Measurements from ENCODE around the gene EMC9. TPM values are rescaled to one million over a fixed set of nuclear protein-coding genes. Genes with fewer than 3 reads are reported as not detected.
A peak's percentile ranks its signal among the peaks of the same experiment; 100 is the strongest.

Gene EMC9
- total RNA-seq, 1 donor from 2014 or later, result 18.5 TPM

DNA sequence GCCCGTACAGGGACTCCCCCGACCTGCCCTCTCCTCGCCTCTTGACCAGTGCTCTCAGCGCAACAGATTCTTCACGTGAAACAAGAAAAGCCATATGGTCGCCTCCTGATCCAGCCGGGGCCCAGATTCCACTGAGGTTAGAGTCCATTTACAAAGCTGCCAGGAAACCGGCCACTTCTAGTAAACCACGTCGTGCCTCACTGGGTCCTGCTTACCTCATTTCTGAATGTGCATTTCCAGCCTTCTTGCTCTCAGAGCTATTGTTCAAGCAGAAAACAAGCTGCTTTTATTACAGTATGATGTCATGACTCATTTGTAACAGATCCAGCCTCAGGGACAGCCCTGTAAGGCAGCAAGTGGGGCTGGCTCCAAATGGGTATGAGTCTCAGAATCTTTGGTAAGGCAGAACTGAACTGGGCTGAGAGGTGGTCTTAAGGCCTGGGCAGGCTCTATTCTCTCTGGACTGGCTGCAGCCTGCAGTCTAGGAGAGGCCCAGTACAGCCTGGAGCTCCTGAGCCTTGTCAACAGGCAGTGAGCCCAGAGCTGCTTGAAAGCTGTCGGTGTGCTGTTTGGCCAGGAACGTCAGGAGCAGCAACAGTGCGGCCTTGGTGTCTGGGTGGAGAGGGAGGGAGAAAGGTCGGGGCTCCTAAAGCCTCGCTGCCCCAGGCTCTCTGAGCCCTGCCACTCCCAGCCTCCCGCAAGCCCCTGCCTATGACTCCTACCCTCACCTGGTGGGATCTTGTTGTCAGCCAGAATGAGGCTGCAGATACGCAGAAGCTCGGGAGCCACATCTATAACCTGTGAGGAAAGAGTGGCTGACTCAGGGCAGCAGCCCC is 38.8 kb upstream of the EMC9 start:
- Mint-ChIP-seq H3K27me3 (ENCODE audit: low read depth, unreplicated experiment) (no peaks in the 10 kb centered on the region), H3K9me3 (ENCODE audit: unreplicated experiment) (no peaks in the 10 kb centered on the region), H3K4me1 (ENCODE audit: low read depth, unreplicated experiment) (peaks cover 7% of the 10 kb centered on the region), H3K36me3 (ENCODE audit: low read depth, unreplicated experiment) (peaks cover 15% of the 10 kb centered on the region), H3K4me3 (ENCODE audit: unreplicated experiment) (no peak overlapping the region), H3K27ac (ENCODE audit: unreplicated experiment) (peak overlapping the region; percentile 75)
- FAIRE-seq, result no peak
- H2AFZ ChIP-seq (ENCODE audit: low read depth, low read length), result no peak overlapping the region
- no peak overlapping the region for H3K4me2 ChIP-seq (ENCODE audit: low read length)
- no peak overlapping the region for H3K4me3 ChIP-seq (ENCODE audit: insufficient read depth, low read depth, low read length)
- TF ChIP-seq, protein P1, sequence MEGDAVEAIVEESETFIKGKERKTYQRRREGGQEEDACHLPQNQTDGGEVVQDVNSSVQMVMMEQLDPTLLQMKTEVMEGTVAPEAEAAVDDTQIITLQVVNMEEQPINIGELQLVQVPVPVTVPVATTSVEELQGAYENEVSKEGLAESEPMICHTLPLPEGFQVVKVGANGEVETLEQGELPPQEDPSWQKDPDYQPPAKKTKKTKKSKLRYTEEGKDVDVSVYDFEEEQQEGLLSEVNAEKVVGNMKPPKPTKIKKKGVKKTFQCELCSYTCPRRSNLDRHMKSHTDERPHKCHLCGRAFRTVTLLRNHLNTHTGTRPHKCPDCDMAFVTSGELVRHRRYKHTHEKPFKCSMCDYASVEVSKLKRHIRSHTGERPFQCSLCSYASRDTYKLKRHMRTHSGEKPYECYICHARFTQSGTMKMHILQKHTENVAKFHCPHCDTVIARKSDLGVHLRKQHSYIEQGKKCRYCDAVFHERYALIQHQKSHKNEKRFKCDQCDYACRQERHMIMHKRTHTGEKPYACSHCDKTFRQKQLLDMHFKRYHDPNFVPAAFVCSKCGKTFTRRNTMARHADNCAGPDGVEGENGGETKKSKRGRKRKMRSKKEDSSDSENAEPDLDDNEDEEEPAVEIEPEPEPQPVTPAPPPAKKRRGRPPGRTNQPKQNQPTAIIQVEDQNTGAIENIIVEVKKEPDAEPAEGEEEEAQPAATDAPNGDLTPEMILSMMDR (IDR thresholded peaks at IDR 0.05; ENCODE audit: insufficient read depth, low read depth, low read length), result no peak
- TF ChIP-seq EZH2 (IDR thresholded peaks at IDR 0.05; ENCODE audit: insufficient read depth, low read length), result no peak
- H3K79me2 ChIP-seq (ENCODE audit: insufficient read depth, low read length), result no peaks in the 10 kb centered on the region
- peak overlapping the region; percentile 18 for H3K27ac ChIP-seq (ENCODE audit: low read depth, low read length)
- peak overlapping the region; percentile 8 for H3K9ac ChIP-seq (ENCODE audit: low read length)
- H3K36me3 ChIP-seq (ENCODE audit: insufficient read depth, low read length), result peaks cover 24% of the 10 kb centered on the region
- DNase-seq (ENCODE audit: low read depth), result peak; percentile 88
- H3K27me3 ChIP-seq (ENCODE audit: insufficient read depth, low read length), result no peaks in the 10 kb centered on the region
- no peaks in the 10 kb centered on the region for H3K9me3 ChIP-seq (ENCODE audit: insufficient read depth, low read depth, low read length)
- peaks cover 5% of the 10 kb centered on the region for H3K4me1 ChIP-seq (ENCODE audit: insufficient read depth, low read length)
- peaks cover 37% of the 10 kb centered on the region for H4K20me1 ChIP-seq (ENCODE audit: insufficient read depth, low read length)

DNA sequence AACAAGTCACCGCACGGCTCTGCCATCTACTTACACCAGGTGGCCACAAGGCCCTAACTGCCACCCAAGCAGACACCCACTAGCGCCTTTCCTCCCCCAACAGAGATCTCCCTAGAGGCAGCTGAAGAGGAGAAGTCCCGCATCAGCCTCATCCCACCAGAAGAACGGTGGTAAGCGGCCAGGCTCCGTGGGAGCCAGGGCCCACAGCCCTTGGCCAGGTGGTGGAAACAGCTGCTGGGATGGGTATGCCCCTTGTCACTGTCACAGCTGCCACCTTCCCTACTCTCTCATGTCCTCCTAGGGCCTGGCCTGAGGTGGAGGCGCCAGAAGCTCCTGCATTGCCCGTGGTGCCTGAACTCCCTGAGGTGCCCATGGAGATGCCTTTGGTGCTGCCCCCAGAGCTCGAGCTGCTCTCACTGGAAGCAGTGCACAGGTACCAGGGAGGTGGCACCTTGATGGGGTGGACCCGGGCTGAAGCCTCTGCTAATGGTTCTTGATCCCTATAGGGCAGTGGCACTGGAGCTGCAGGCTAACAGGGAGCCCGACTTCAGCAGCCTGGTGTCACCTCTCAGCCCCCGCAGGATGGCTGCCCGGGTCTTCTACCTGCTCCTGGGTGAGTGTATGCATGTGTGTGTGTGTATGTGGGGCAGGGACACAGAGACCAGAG is 38.0 kb upstream of the EMC9 start:
- H3K36me3 Mint-ChIP-seq (ENCODE audit: low read depth, unreplicated experiment), result peaks cover 20% of the 10 kb centered on the region
- Histone ChIP-seq H3K9me3 (ENCODE audit: insufficient read depth, low read depth, low read length) (no peaks in the 10 kb centered on the region), H3K27me3 (ENCODE audit: insufficient read depth, low read length) (no peaks in the 10 kb centered on the region), H4K20me1 (ENCODE audit: insufficient read depth, low read length) (peaks cover 35% of the 10 kb centered on the region), H3K4me1 (ENCODE audit: insufficient read depth, low read length) (peaks cover 5% of the 10 kb centered on the region), H3K36me3 (ENCODE audit: insufficient read depth, low read length) (peaks cover 22% of the 10 kb centered on the region), H3K4me2 (ENCODE audit: low read length) (no peak overlapping the region), H3K9ac (ENCODE audit: low read length) (peak overlapping the region; percentile 8), H2AFZ (ENCODE audit: low read depth, low read length) (no peak overlapping the region), H3K79me2 (ENCODE audit: insufficient read depth, low read length) (no peaks in the 10 kb centered on the region), H3K4me3 (ENCODE audit: insufficient read depth, low read depth, low read length) (no peak overlapping the region), H3K27ac (ENCODE audit: low read depth, low read length) (peak overlapping the region; percentile 18)
- DNase-seq (ENCODE audit: low read depth), result no peak
- H3K9me3 Mint-ChIP-seq (ENCODE audit: unreplicated experiment), result no peaks in the 10 kb centered on the region
- H3K4me3 Mint-ChIP-seq (ENCODE audit: unreplicated experiment), result no peak overlapping the region
- peak overlapping the region; percentile 75 for H3K27ac Mint-ChIP-seq (ENCODE audit: unreplicated experiment)
- FAIRE-seq, result no peak
- TF ChIP-seq, protein P1 (IDR thresholded peaks at IDR 0.05; ENCODE audit: insufficient read depth, low read depth, low read length), result no peak
- H3K4me1 Mint-ChIP-seq (ENCODE audit: low read depth, unreplicated experiment), result peaks cover 7% of the 10 kb centered on the region
- no peaks in the 10 kb centered on the region for H3K27me3 Mint-ChIP-seq (ENCODE audit: low read depth, unreplicated experiment)
